NCI-H1436 (cell line): Measurements from ENCODE around the gene NEMP1.

Experiments used
- DNase-seq: peaks from one replicate; lab custom pipeline; 2025; lab: John Stamatoyannopoulos, UW

Gene NEMP1

GRCh38 chr12:57106021-57106708 lies 27.6 kb upstream of the NEMP1 start:
- no peak for DNase-seq

GRCh38 chr12:57105011-57105753 lies 26.6 kb upstream of the NEMP1 start:
- DNase-seq: no peak

GRCh38 chr12:57104292-57104910 lies 25.8 kb upstream of the NEMP1 start:
- no peak for DNase-seq

GRCh38 chr12:57103856-57104255 lies 25.3 kb upstream of the NEMP1 start:
- no peak for DNase-seq

- no peak for DNase-seq
Observed at GRCh38 chr12:57101892-57102695, 23.5 kb upstream of the NEMP1 start.

DNA sequence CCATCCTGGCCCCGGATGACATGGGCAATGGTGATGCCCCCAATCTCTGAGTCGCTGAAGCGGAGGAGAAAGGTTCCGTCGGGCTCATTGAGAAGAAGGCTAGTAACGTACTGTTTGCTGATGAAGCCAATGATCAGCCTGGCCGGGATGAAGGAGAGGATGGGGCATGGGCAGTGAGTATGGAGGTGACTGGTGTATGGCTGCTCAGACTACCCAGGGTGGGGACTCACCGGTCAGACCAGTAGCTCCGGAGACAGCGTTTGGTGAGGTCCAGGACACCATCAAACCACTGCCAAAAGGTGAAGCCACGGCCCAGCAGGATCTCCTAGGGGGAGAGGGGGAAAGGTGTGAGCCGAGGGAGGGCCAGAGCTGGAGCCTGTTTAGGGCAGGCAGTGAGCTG lies 21.2 kb upstream of the NEMP1 start:
- no peak for DNase-seq

GRCh38 chr12:57099047-57099714 lies 20.6 kb upstream of the NEMP1 start:
- no peak for DNase-seq

DNA sequence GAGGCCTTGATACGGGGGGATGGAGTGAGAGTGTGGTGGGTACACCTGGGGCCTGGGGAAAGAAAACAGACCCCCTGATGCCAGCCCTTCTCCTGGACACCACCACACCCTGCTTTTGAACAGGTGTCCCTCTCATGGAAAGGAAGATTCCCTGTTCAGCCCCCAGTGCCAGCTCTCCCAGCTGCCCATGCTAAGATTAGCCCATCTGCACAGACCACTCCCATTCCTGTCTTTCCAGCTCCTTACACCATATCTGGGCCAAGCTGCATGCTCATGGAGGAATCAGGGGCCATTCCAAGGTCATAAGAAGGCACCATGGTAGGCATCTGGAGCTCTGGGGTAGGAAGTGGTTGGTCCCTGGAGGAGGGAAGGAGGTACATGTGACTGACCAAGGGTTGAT lies 20.0 kb upstream of the NEMP1 start:
- DNase-seq: no peak

GRCh38 chr12:57097554-57097835 lies 18.9 kb upstream of the NEMP1 start:
- no peak for DNase-seq

- no peak for DNase-seq
Observed at GRCh38 chr12:57096748-57097553, 18.4 kb upstream of the NEMP1 start.

DNA sequence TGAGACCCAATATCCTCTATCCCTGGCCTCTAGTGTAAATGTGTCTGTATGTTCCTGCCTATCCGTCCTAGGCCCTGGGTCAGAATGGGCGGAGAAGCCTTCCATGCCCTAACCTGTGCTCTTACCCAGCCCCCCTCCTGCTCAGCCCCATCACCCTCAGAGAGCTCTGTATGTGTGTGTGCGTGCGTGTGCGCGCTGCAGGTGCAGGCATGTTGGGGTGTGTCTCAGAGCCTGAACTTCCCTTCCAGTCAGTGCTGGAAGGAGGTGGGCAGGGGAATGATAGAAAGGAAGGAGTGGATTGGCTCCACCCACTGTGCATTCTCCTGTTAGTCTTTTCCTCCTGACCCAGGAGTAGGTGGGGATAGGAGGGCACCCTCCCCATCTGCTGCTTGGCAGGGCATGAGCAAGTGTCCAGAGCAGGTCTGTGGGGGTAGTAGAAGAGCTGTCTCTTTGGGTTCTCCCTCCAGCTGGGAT lies 17.5 kb upstream of the NEMP1 start:
- peak; percentile 59 for DNase-seq

GRCh38 chr12:57095440-57095839 lies 16.8 kb upstream of the NEMP1 start:
- DNase-seq: no peak

- DNase-seq: no peak
Observed at GRCh38 chr12:57094208-57095160, 15.9 kb upstream of the NEMP1 start.

DNA sequence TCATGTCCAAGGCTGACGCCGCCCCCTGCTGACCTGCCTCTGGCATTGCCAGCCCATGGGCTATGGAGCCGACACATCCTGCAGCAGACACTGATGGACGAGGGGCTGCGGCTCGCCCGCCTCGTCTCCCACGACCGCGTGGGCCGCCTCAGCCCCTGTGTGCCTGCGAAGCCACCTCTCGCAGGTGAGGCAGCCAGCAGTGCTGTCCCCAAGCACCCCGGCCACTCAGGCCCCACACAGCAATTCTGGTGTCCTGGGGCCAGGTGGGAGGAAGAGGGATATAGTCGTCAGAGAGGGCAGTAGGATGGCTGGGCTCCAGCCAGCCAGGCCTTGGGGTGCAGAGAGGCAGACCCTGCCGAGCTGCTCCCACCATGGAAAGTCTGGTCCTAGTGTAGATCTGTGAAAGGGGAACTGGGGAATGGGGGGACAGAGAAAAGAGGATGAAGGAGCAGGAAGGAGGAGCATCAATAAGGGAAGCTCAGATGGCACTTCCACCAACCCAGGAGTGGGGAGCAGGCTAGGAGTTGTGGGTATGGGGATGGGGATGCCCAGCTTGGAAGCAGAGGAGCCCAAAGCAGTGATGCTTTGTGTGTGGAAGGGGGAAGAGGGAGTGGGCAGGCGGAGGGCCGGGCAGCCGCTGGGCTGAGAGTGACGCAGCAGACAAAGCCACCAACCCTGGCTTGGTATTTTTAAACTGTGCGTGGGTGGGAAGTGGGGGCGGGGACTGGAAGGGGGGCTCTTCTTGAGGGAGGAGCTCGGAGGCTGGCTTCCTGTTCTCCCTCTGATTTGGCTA lies 15.0 kb upstream of the NEMP1 start:
- no peak for DNase-seq

- no peak for DNase-seq
Observed at GRCh38 chr12:57092876-57093414, 14.4 kb upstream of the NEMP1 start.

DNA sequence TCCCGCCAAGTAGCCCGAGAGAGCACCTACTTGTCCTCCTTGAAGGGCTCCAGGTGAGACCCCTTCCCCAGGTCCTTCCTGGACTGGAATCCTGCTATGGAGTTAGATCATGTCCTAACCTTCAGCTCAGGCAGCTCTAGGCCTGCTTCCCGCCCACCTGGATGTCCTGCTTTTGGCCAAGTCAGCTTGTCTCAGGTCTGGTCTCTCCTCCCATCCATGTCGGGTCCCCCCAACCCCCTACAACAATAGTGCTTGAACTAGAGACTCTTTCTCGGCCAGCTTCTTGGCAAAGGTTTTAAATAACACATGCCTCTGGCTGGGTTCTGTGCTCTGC lies 13.9 kb upstream of the NEMP1 start:
- DNase-seq: no peak

DNA sequence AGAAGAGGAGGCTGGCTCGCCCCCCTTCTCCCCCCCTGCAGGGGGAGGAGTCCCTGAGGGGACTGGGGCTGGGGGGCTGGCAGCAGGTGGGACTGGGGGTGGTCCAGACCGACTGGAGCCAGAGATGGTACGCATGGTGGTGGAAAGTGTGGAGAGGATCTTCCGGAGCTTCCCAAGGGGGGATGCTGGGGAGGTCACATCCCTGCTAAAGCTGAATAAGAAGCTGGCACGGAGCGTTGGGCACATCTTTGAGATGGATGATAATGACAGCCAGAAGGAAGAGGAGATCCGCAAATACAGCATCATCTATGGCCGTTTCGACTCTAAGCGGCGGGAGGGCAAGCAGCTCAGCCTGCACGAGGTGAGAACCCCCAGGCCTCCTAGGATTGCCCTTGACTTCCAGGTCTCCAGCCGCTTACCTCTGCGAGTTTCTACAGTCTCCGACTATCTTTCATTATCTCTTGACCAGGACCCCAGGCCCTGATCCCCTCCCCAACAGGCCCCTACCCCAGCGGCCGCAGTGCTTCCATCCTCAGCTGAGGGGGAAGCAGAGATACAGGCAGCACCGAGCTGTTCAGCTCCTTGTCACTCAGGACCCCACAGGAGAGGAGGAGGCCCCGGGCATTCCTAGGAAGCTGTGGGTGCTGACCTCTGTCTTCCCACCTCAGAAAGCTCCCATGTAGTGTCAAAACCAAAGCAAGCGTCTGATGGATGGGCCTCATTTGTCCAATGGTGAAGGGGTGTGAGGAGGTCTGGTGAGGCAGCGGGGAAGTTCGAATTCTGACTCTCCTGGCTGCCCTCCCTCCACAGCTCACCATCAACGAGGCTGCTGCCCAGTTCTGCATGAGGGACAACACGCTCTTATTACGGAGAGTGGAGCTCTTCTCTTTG lies 13.3 kb upstream of the NEMP1 start:
- DNase-seq: no peak
